Measurements from ENCODE around the gene CCDC121. TPM values are rescaled to one million over a fixed set of nuclear protein-coding genes. Genes with fewer than 3 reads are reported as not detected.
"Not testable (repeated sequence)": the region's sequence is repeated elsewhere in the genome, so short reads cannot be mapped to it uniquely, and the experiment has no call there.

The CCDC121 gene
- total RNA-seq, 1 donor from 2014 or later: 1.3 TPM

DNA sequence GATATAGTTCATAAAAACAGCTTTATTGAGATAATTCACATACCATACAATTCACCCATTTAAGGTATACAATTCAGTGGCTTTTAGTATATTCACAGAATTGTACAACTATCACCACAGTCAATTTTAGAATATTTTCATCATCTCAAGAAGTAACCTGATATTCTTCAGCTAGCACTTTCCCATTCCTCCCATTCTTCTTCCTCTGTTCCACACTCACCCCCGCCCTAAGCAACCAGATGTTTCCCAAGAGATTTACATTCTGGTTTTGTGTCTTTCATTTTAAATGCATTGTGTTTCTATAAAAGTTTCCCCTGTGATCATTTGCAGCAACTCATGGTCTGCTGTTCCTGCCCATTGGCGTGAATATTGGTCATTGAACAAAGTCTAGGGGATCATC is 5.5 kb upstream of the CCDC121 start:
- ATAC-seq: no peak

DNA sequence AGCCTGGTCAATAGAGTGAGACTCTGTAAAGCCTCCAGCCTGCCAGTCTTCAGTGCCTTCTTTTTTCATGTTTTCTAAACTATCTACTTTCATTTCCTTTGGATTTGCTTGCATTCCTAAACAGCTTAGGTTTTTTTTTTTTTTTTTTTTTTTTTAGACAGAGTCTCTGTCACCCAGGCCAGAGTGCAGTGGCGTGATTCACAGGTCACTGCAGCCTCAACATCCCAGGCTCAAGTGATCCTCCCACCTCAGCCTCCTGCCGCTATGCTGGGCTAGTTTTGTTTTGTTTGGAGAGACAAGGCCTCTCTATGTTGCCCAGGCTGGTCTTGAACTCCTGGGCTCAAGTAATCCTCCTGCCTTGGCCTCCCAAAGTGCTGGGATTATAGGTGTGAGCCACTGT is 1.4 kb upstream of the CCDC121 start:
- ATAC-seq: not testable (repeated sequence)

DNA sequence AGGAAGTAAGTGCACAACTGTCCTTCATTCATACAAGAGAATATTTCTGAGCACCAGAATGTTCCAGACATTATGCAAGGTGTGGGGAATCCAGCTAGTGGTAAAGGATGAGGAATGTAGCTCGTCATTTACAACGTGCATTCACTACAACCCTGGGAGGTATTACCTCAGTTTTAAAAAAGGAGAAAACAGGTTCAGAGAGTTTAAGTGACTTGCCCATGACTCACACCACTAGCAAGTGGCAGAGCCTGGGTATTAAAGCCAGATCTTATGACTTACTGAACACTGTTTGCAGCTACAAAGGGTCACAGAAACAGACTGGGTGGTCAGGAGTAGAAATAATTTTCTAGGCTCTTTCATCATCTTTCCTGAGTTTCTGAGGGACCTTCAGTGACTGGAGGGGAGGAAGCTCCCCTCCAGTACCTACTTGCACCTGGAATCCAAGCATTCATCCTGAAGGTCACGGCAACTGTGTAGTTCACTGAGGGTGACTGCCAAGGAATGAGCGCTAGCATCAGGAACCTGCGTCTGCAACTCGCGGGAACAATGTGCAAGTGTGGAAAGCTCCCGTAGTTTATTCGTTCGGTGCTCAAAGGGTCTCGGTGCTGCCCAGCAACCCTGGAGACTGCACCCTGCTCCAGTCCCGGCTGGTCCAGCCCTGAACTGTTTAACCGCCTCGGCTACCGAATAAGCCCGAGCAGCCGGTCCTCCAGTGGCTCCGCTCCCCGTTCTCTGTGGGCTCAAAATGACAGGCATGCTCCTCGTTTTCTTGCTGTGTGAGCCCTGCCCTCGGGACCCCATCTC is 647 bp downstream of the CCDC121 start:
- ATAC-seq: peak; percentile 89

DNA sequence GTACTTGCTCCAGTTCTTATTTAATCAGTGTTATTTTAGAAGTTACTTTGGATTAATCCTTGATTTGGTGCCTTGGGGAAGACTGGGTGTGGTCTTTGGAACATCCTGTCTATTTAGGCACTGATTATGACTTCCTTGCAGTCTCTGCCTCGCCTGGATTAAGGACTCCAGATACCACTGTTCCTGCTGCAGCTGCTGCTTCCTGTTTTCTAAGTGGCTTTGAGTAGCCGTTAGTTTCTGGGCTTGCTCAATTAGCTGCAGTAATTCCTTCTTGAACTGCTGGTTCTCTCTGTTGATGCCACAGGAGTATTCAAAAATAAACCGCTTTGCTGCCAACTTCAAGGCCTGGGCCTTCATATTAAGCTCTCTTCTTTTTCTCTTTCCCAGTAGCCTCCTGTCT is 1.9 kb downstream of the CCDC121 start:
- ATAC-seq: peak; percentile 27

DNA sequence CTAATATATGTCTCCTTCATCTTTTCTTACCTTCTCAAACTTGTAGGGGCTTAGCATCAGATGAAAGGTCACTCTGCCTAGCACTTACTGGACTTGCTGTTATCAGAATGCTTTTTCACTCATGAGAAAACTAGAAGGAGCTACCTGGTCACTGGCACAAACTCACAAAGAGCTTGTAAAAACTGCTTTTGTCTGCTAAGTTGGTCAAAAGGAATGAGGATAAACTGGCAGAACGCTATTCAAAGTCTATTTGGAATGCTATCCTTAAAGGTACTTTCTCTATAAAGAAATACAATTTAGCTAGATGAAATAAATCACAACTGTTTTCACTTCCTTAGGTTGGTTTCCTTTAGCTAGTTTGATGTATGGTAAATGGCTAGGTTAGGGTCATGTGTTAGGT is 2.5 kb downstream of the CCDC121 start:
- ATAC-seq: not testable (repeated sequence)

DNA sequence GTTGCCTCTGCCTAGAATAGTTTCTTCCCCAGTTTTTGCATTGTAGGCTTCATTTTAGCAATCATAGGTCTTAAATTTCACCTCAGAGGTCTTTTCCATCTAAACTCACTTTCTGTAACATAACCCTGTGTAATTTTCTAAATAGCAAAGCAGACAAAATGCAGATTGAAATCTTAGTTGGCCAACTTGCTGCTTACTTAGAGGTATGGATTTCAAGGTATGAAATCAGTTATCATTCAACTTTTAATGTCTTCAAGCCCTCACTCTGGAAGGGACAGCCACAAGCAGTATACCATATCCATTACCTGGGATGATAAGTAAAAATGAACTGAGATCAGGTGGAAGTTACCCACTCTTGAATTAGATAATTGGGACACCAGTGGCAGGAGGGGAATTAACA is 3.9 kb downstream of the CCDC121 start:
- no peak for ATAC-seq

DNA sequence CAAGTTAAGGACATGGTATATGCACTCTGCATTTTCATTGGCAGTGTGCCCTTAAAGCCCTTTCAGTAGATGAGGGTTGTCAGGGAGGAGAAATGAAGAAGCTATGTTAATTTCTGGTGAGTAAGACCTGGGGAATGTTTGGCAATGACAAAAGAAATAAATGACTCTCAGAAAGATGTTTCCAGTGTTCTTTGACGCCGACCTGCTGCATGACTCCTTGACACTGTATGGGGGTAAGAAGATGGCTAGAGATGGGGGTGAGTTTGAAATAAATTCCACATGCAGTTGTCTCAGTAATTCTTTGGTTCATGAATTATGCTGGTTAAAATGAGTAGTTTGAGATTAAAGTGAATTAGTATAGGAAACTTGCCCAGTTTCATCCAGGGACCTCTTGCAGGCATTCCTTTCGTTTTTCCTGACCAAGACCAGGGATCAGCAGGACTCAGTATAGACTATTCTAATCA is 5.9 kb downstream of the CCDC121 start:
- ATAC-seq: no peak

DNA sequence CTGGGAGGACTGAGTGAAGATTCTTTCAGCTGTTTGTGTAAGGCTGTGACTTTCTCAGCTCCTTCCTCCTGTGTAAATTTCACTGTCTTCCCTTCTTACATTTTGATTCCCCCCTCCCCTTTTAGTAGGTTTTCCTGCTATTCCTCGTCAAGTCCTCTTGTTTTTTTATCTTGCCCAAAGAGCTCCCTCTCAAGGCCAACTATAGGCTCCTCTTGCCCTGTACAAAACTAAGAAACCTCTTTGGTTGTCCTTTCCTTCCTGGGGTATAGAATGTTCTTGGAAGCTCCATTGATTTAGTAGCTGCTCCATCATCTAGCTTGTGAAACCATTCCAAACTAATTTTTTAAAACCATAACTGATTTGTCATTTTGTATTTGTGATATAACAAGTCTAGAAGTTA is 7.3 kb downstream of the CCDC121 start:
- ATAC-seq: no peak

DNA sequence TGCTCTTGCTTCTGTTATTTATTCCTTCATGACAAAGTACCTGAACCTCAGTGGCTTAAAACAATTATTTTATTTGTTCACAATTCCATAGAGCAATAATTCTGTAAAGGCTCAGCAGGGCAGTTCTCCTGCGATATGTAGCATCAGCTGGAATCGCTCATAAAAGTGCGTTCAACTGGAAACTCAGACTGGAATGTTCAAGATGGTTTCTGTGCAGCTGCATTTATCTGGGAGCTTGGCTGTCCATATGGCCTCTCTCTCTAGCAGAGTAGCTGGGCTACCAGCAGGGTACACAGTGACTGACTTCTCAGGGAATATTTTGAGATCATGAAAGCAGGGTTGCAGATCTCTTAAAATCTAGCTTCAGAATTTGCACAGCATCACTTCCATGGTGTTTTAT is 13.5 kb downstream of the CCDC121 start:
- ATAC-seq: no peak

DNA sequence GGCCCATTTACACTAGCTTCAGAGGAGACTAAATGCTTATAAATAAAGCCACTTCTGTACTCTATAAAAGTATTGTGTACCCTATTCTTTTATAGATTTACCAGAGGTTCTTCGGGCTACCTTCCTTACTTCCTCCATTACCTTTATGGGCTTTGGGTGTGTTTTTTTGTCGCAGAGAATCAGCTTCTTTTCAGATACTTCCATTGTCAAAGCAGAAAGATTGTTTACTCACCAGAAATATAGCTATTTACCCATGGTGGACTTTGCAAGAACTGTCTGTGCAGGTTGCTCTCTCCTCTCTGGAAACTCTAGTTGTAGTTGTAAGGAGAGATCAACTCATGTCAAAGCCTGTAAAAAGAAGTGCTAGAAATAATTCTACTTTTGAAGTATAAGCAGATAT is 14.8 kb downstream of the CCDC121 start:
- ATAC-seq: no peak

DNA sequence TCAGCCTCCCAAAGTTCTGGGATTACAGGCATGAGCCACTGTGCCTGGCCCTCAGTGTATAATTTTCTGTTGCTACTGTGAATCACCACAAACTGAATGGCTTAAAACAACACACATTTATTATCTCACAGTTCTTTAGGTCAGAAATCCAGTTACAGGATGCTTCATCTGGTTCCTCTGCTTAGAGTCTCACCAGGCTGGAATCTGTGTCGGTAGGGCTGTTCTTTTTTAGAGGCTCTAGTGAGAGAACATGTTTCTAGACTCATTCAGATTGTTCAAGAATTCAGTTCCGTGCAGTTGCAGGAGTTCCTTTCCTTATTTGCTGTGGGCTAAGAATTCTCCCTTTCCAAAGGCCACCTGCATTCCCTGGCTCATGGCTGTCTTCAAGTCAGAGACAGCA is 22.2 kb downstream of the CCDC121 start:
- ATAC-seq: no peak

DNA sequence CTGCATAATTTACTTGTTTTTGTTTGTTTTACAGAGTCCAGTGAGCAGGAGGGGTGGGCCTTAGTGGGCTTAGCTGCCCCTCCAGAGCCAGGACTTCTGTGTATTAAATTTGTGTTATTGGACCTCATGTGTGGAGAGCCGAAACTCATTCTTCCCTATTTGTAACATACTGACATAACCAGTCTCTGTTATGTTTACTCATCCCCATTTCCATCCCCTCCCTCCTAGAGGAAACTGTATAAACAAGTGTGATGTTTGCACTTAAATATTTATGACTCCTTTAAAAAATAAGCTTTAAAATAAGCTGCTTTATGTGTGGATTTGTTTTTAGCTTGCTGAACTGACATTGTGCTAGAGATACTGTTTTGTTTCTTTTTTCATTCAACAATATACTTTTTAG is 32.2 kb downstream of the CCDC121 start:
- ATAC-seq: peak; percentile 59

DNA sequence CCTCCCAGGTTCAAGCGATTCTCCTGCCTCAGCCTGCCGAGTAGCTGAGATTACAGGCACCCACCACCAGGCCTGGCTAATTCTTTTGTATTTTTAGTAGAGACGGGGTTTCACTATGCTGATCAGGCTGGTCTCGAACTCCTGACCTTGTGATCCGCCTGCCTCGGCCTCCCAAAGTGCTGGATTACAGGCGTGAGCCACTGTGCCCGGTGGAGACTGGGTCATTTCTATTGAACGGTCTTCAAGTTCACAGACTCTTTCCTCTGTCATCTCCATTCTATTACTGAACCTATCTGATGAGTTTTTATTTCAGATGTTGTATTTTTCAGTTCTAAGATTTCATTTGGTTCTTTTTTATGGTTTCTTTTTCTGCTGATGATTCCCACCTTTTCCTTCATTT is 33.4 kb downstream of the CCDC121 start:
- ATAC-seq: not testable (repeated sequence)

DNA sequence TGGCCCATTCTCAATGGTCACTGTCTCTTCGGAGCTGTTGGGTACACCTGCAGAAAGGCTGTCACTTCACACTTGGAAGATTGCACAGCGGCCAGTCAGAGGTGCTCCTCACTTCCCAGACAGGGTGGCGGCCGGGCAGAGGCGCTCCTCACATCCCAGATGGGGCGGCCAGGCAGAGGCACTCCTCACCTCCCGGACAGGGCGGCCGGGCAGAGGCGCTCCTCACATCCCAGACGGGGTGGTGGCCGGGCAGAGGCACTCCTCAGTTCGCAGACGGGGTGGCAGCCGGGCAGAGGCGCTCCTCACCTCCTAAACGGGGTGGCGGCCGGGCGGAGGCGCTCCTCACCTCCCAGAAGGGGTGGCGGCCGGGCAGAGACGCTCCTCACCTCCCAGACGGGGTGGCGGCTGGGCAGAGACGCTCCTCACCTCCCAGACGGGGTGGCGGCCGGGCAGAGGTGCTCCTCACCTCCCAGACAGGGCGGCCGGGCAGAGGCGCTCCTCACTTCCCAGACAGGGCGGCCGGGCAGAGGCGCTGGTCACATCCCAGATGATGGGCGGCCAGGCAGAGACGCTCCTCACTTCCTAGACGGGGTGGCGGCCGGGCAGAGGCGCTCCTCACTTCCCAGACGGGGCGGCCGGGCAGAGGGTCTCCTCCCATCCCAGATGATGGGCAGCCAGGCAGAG is 34.6 kb downstream of the CCDC121 start:
- ATAC-seq: not testable (repeated sequence)

DNA sequence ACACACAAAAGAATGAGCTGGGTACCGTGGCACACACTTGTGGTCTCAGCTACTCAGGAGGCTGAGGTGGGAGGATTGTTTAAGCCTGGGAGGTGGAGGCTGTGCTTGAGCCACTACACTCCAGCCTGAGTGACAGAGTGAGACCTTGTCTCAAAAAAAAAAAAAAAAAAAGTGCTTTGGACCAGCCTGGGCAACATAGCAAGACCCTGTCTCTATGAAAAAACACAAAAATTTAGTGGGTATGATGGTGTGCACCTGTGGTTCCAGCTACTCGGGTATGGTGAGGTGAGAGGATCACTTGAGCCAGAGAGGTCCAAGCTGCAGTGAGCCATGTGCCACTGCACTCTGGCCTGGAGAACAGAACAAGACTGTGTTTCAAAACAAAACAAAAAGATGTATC is 35.6 kb downstream of the CCDC121 start:
- ATAC-seq: no peak

DNA sequence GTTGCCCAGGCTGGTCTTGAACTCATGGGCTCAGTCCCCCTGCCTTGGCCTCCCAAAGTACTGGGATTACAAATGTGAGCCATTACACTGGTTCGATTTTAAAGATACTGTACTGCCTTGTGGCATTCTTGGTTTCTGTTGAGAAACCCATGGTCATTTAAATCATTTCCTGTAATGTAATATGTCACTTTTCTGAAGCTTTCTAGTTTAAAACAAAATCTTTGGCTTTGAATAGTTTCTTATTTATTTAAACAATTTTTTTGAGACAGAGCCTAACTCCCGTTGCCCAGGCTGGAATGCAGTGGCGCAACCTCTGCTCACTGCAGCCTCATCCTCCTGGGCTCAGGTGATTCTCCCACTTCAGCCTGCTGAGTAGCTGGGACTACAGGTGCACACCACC is 37.1 kb downstream of the CCDC121 start:
- no peak for ATAC-seq

DNA sequence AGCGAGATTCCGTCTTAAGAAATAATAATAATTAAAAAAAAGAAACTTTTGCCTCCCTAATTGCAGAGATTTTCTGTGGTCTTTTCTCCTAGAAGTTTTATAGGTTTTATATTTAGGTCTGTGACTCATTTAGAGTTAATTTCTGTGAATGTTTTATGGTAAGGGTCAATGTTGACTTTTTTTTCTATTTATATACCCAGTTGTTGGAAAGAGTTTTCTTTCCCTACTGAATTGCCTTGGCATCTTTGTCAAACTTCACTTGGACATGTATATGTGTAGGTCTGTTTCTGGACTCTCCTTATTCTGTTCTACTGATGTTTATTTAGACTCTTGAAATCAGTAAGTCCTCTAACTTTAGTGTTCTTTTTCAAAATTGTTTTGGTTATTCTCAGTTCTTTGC is 40.5 kb downstream of the CCDC121 start:
- no peak for ATAC-seq

DNA sequence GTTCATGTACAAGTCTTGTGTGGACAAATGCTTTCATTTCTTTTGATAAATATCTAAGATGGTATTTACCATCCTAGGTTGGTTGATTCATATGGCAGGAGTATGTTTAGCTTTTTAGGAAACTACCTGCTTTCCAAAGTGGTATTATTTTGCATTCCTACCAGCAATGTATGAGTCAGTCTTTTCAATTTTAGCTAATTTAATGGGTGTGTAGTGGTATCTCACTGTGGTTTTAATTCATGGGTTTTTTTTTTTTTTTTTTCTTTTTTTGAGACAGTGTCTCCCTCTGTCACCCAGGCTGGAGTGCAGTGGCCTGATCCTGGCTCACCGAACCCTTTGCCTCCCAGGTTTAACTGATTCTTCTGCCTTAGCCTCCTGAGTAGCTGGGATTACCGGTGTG is 41.8 kb downstream of the CCDC121 start:
- ATAC-seq: no peak

DNA sequence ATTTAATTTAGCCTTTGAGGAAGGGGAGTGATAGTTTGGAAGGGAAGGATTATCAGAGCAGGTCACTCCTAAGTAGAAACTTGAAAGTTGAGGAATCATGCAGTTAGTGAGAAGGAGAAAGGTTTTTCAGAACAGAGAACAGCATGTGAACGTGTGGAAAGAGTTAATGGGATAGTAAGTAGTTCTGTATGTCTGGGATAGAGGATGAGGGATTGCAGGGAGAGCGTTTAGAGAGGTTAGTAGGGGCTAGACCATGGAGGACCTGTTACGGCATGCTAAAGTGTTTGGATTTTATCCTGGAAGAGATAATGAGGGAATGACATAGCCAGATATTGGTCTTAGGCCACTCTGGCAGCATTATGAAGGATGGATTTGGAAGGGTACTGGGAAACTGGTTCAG is 44.2 kb downstream of the CCDC121 start:
- no peak for ATAC-seq

DNA sequence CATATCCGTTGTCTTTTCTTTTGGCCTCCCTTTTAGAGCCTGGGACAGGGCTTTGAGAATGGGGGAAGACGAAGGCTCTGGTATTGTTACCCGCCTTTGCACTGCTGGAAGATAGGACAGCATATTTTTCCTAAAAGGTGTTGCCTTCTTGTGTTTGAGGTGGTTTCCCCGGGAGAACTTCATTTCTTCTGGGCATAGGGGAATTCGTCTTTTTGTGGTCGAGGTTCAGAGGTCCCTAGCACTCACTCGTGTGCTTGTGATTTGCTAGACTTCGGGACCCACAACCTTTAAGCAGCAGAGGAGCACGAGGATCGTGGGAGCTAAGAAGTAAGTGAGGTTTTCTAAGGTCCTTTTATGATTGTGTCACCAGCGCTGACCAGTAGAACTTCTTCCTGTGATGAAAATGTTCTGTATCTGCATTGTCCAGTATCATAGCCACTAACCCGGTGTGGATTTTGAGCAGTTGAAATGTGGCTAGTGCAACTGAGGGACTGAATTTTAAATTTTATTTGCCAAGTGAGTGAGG is 45.4 kb downstream of the CCDC121 start:
- no peak for ATAC-seq

DNA sequence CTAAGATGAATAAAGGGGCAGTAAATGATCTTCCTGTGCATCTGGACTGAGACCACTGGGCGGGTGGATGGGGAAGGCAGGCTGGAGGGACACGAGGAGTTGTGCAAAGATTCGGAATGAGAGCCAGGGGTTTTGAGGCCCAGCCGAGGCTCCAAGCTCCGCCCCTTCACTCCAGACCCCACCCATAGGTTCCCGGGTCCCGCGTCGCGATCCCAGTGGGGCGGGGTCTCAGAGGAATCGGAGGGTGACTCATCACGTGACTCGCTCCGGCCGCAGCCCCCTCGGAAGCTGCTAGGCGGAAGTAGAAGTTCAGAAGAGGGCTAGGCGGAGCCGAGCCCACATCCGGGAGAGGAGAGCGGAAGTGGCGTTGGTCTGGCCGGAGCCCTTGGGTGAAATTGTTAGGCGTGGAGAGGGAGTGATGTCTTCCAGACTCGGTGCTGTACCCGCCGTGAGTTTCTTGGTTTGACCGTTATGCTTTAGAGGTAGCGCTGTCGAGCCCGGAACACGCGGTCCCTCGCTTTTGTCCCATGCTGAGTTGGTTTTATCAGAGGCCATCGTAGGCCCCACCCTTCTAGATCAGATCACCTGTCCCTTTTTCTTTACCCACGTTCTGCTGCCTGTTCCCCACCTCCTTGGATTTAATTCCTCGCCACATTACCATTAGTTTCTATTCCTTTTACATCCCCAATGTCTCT is 46.0 kb downstream of the CCDC121 start, which contains the start of gene ZNF512:
TSS of gene ZNF512 (plus strand) at position 348 of the 695 bp plus-strand sequence. CDS start at position 419, 71 bp downstream.
- peak; percentile 91 for ATAC-seq

DNA sequence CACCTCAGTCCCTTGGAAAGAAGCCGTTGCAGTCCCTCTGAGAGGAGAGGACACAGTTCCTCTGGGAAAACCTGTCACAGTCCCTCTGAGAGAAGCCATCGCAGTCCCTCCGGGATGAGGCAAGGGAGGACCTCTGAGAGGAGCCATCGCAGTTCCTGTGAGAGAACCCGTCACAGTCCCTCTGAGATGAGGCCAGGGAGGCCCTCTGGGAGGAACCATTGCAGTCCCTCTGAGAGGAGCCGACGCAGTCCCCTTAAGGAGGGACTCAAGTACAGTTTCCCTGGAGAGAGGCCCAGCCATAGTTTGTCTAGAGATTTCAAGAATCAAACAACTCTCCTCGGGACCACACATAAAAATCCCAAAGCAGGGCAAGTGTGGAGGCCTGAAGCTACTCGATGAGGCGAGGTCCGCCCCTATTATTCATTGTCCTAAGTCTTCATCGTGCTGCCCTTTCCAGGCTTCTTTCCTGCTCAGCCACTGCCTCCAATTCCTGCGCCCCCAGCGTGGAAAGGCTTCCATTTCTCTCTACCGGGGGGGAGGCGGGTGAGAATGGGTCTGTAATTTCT is 46.6 kb downstream of the CCDC121 start:
- no peak for ATAC-seq
